HG03521 (cell line): ENCODE results near the gene GPX4.

ENCODE experiments used
- ATAC-seq: cut with Tn5 transposase; IDR thresholded peaks from one replicate; pipeline ENCODE4 v1.9.1; 2021; ENCODE audit warnings: mild to moderate bottlenecking, moderate library complexity; ENCODE audit not compliant: unreplicated experiment

The GPX4 gene

DNA sequence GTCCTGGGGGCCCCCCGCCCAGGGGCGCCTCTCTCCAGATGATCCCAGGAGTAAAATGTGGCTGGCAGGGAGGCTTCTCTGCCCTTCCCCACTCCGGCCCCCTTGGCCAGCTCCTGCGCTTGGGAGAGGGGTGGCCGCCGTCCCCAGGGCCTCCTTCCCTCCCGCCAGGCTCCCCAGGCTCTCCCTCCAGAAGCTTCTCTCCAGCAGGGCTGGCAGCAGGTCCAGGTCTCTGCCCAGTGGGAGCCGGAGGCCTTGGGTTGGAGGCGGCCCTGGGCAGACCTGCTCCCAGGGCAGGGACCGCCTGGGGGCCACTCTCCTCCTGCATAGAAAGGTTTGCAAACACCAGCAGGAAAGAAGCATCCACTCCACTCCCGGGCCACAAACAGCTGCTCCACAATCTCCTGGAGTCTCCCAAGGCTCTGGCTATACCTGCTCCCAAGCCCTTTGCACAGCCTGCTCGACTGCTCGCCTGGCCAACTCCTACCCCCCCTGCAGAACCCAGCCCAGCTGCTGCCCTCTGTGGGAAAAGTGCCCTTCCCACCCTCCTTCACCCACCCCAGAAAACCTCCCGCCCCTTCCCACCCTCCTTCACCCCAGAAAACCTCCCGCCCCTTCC is 44.2 kb downstream of the GPX4 start:
- no peak for ATAC-seq

DNA sequence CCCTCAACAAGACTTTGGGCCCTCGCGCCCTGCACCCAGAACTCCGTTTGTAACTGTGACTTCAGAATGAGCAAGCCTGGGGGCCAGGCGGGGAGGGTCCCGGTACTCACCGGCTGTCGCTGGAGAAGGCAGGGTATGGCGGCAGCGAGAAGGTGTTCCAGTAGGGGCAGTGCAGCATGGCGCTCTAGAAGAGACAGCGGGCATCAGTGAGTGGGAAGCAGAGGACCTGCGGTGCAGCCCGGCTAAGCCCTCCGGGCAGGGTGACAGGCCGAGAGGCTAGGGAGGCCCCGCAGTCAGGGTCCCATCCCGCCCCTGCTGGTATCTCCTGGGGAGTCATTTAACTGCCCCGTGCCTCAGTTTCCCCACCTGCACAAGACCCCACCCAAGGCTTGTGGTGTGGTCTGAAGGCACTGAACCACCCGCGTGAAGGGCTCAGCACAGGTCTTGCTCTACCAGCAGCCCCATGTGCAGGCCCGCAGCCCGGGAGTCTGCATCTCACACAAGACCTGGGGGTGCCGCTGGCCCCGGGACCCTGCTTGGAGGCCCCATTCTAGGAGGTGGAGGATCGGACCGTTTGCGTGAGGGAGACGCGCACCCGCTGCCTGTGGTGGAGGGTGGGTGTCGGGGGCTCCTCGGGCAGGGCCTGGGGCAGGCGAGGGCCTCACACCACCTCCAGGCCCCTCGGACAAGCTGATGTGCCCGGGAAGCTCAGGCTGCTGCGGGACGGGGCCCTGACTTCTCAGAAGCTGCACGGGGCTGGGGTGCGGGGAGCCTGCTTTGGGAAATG is 45.7 kb downstream of the GPX4 start:
- ATAC-seq, result no peak

DNA sequence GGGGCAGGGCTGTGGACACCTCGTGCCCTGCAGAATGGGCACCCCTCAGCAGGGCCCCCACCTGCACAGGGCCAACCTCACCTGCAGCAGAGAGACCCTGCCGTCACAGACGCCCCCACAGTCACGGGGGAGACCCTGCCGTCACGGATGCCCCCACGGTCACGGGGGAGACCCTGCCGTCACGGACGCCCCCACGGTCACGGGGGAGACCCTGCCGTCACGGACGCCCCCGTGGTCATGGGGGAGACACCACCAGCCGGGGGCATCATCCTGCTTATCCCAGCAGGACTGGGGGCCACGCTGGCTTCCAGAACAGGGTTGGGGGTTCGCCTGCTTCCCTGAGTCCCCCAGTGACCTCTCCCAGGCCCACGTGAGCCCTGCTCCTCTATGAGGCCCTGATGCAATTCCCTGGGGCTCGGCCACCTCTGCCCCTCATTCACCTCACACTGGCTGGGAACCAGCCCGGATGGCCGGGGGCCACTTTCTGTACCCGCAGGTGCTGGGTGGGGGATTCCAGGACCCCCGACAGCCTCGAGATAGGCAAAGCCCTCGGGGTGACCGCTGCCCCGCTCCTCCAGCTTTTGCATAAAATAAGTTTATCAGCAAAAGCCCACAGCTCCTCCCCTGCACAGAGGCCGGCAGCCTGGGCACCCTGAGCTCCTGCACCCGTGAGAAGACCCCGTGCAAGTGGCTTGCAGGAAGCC is 46.7 kb downstream of the GPX4 start:
- no peak for ATAC-seq

GRCh38 chr19:1151037-1151724 is 47.4 kb downstream of the GPX4 start:
- ATAC-seq, result no peak

GRCh38 chr19:1151917-1152587 is 48.3 kb downstream of the GPX4 start:
- no peak for ATAC-seq

GRCh38 chr19:1153891-1154730 is 50.3 kb downstream of the GPX4 start:
- no peak for ATAC-seq

- ATAC-seq, result no peak
Measured at GRCh38 chr19:1154731-1155351, 51.0 kb downstream of the GPX4 start.

- no peak for ATAC-seq
Measured at GRCh38 chr19:1155352-1156304, 51.8 kb downstream of the GPX4 start.
